GM21786 (cell line): ENCODE measurements around the gene GALT.
"Not testable (repeated sequence)": the region's sequence is repeated elsewhere in the genome, so short reads cannot be mapped to it uniquely, and the experiment has no call there.

ENCODE experiments used
- ATAC-seq: cut with Tn5 transposase; IDR thresholded peaks from one replicate; pipeline ENCODE4 v1.9.1; 2021; ENCODE audit not compliant: unreplicated experiment

GALT gene

GRCh38 chr9:34627716-34628655 is 18.5 kb upstream of the GALT start:
- ATAC-seq = no peak

GRCh38 chr9:34628656-34629490 is 17.6 kb upstream of the GALT start, which contains the start of gene ARID3C:
Gene ARID3C, minus strand, starts transcription at chr9:34629066. Its CDS starts 1,052 bp downstream, at chr9:34628014.
- no peak for ATAC-seq

GRCh38 chr9:34629491-34629808 is 17.0 kb upstream of the GALT start:
- ATAC-seq = no peak

- ATAC-seq = no peak
These were observed 15.9 kb upstream of the GALT start for GRCh38 chr9:34630402-34631154.

GRCh38 chr9:34633166-34633565 is 13.3 kb upstream of the GALT start:
- ATAC-seq = no peak

GRCh38 chr9:34633851-34634550 is 12.5 kb upstream of the GALT start:
- peak; percentile 22 for ATAC-seq

GRCh38 chr9:34634551-34635248 is 11.8 kb upstream of the GALT start:
- no peak for ATAC-seq

- ATAC-seq = no peak
These were observed 10.9 kb upstream of the GALT start for GRCh38 chr9:34635556-34635955.

- ATAC-seq = no peak
These were observed 9.6 kb upstream of the GALT start for GRCh38 chr9:34636791-34637355.

GRCh38 chr9:34637356-34638137 is 8.9 kb upstream of the GALT start, which contains the start of gene SIGMAR1:
Gene SIGMAR1, minus strand, starts transcription at chr9:34637787. Its CDS starts 90 bp downstream, at chr9:34637697.
- ATAC-seq = peak; percentile 85

- no peak for ATAC-seq
These were observed 8.4 kb upstream of the GALT start for GRCh38 chr9:34638138-34638445.

GRCh38 chr9:34639322-34639721 is 7.2 kb upstream of the GALT start:
- not testable (repeated sequence) for ATAC-seq

GRCh38 chr9:34642679-34643078 is 3.8 kb upstream of the GALT start:
- no peak for ATAC-seq

- ATAC-seq = no peak
These were observed 1.6 kb upstream of the GALT start for GRCh38 chr9:34644766-34645314.

GRCh38 chr9:34647084-34647403 is 569 bp downstream of the GALT start:
- ATAC-seq = no peak

GRCh38 chr9:34647651-34648050 is 1.2 kb downstream of the GALT start:
- ATAC-seq = no peak

- no peak for ATAC-seq
These were observed 2.2 kb downstream of the GALT start for GRCh38 chr9:34648673-34649072.

- no peak for ATAC-seq
These were observed 4.3 kb downstream of the GALT start for GRCh38 chr9:34650816-34651215.

GRCh38 chr9:34651321-34651720 is 4.8 kb downstream of the GALT start:
- ATAC-seq = no peak
